Activated CD4-positive, CD25-positive, alpha-beta regulatory T cell treated with anti-CD3 and anti-CD28 coated beads, Interleukin-2, amount 50 U/mL, for 24 hours (primary cell): ENCODE measurements around the gene ARRB1.

ENCODE experiments used
- ATAC-seq, 2 donors: fragments of 150-1000 bp; cut with Tn5 transposase; one replicate each; pipeline ENCODE4 v1.10.0; 2021; ENCODE audit warnings: mild to moderate bottlenecking in 1 of 2, moderate library complexity in 1 of 2

ARRB1 gene

GRCh38 chr11:75246671-75247350 is 104.7 kb downstream of the ARRB1 start:
- no peak for ATAC-seq

- no peak for ATAC-seq
Measured at GRCh38 chr11:75246006-75246670, 105.3 kb downstream of the ARRB1 start.

- no peak for ATAC-seq
Measured at GRCh38 chr11:75245356-75246005, 106.0 kb downstream of the ARRB1 start.

GRCh38 chr11:75244052-75244814 is 107.2 kb downstream of the ARRB1 start:
- no peak for ATAC-seq

- no peak for ATAC-seq
Measured at GRCh38 chr11:75242722-75243600, 108.5 kb downstream of the ARRB1 start.

GRCh38 chr11:75241906-75242644 is 109.4 kb downstream of the ARRB1 start:
- peak; percentile 33 to 44 for ATAC-seq

GRCh38 chr11:75241036-75241905 is 110.2 kb downstream of the ARRB1 start:
- peak; percentile 89 to 91 for ATAC-seq

GRCh38 chr11:75240311-75241035 is 111.0 kb downstream of the ARRB1 start, which contains the start of gene TPBGL:
TSS of gene TPBGL (plus strand) at chr11:75240774. CDS start at chr11:75241050, 276 bp downstream.
- no peak for ATAC-seq

- ATAC-seq = no peak
Measured at GRCh38 chr11:75239531-75240290, 111.8 kb downstream of the ARRB1 start.

- ATAC-seq = no peak
Measured at GRCh38 chr11:75238595-75239440, 112.6 kb downstream of the ARRB1 start.

- no peak for ATAC-seq
Measured at GRCh38 chr11:75237050-75237449, 114.4 kb downstream of the ARRB1 start.

- no peak for ATAC-seq
Measured at GRCh38 chr11:75236062-75236461, 115.4 kb downstream of the ARRB1 start.

GRCh38 chr11:75233754-75234172 is 117.7 kb downstream of the ARRB1 start:
- ATAC-seq = no peak

- no peak for ATAC-seq
Measured at GRCh38 chr11:75230621-75231020, 120.8 kb downstream of the ARRB1 start.

GRCh38 chr11:75229466-75229865 is 122.0 kb downstream of the ARRB1 start:
- no peak for ATAC-seq

GRCh38 chr11:75225794-75226193 is 125.7 kb downstream of the ARRB1 start:
- no peak for ATAC-seq

- ATAC-seq = no peak
Measured at GRCh38 chr11:75223954-75224643, 127.4 kb downstream of the ARRB1 start.
